ENCODE measurements around the gene TSPAN5.

DNA sequence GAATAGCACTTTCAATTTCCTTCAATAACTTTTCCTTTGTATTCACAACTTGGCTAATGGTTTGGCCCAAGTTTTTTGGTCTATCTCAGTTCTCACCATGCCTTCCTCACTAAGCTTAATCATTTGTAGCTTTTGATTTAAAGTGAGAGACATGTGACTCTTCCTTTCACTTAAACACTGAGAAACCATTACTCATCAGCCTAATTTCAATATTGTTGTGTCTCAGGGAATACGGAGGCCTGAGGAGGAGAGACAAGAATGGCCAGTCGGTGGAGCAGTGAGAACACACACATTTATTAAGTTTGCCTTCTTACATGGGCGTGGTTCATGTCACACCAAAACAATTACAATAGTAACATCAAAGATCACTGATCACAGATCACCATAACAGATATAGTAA, 56.7 kb downstream of the TSPAN5 start:
- TF ChIP-seq POLR2A (IDR thresholded peaks at IDR 0.05) = no peak
- TF ChIP-seq, protein P1, sequence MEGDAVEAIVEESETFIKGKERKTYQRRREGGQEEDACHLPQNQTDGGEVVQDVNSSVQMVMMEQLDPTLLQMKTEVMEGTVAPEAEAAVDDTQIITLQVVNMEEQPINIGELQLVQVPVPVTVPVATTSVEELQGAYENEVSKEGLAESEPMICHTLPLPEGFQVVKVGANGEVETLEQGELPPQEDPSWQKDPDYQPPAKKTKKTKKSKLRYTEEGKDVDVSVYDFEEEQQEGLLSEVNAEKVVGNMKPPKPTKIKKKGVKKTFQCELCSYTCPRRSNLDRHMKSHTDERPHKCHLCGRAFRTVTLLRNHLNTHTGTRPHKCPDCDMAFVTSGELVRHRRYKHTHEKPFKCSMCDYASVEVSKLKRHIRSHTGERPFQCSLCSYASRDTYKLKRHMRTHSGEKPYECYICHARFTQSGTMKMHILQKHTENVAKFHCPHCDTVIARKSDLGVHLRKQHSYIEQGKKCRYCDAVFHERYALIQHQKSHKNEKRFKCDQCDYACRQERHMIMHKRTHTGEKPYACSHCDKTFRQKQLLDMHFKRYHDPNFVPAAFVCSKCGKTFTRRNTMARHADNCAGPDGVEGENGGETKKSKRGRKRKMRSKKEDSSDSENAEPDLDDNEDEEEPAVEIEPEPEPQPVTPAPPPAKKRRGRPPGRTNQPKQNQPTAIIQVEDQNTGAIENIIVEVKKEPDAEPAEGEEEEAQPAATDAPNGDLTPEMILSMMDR (IDR thresholded peaks at IDR 0.05) = no peak

All from testis (tissue), 2 donors.